Measurements from ENCODE around the gene R3HDML.

GRCh38 chr20:44399446-44399845 lies 62.6 kb downstream of the R3HDML start:
- TF ChIP-seq SP1 (IDR thresholded peaks at IDR 0.05) = no peak
- TF ChIP-seq SP1 (CRISPR knock-in tag; IDR thresholded peaks at IDR 0.05) = no peak
- TF ChIP-seq POLR2AphosphoS5 (IDR thresholded peaks at IDR 0.05; ENCODE audit: low read depth, low read length) = no peak
- TF ChIP-seq CREM (IDR thresholded peaks at IDR 0.05) = no peak
- TF ChIP-seq CREM (CRISPR knock-in tag; IDR thresholded peaks at IDR 0.05) = no peak
- TF ChIP-seq ZFP91 (CRISPR knock-in tag; IDR thresholded peaks at IDR 0.05; ENCODE audit: borderline replicate concordance) = no peak
- no peak for TF ChIP-seq IRF1 (CRISPR knock-in tag; IDR thresholded peaks at IDR 0.05; ENCODE audit: low read depth)

Data from HepG2 (cell line).